Trophoblast cell (in vitro differentiated cells and primary cell): ENCODE data around the gene RAB41.
"Not testable (repeated sequence)": the region's sequence is repeated elsewhere in the genome, so short reads cannot be mapped to it uniquely, and the experiment has no call there.

Experiments used
- DNase-seq, 2 donors: peaks; one replicate each; pipeline ENCODE4 v3.0.0-alpha.2; 2016
- H2AFZ ChIP-seq: 2 replicates; pipeline ENCODE4 v1.6.1; 2013; ENCODE audit warnings: low read length, moderate library complexity, mild to moderate bottlenecking; ENCODE audit not compliant: insufficient read depth, poor library complexity
- H2AK5ac ChIP-seq: 2 replicates; pipeline ENCODE4 v1.6.1; 2013; ENCODE audit warnings: mild to moderate bottlenecking, low read length
- H2BK120ac ChIP-seq: 2 replicates; pipeline ENCODE4 v1.6.1; 2013; ENCODE audit warnings: low read length, mild to moderate bottlenecking, moderate library complexity; ENCODE audit not compliant: insufficient read depth, poor library complexity
- H2BK12ac ChIP-seq: 2 replicates; pipeline ENCODE4 v1.6.1; 2013; ENCODE audit warnings: mild to moderate bottlenecking, low read length, moderate library complexity
- H2BK5ac ChIP-seq: 2 replicates; pipeline ENCODE4 v1.6.1; 2013; ENCODE audit warnings: low read length, low read depth, moderate library complexity, mild to moderate bottlenecking; ENCODE audit not compliant: poor library complexity
- H3K14ac ChIP-seq: 2 replicates; pipeline ENCODE4 v1.6.1; 2013; ENCODE audit warnings: mild to moderate bottlenecking, low read length
- H3K18ac ChIP-seq: 2 replicates; pipeline ENCODE4 v1.6.1; 2013; ENCODE audit warnings: mild to moderate bottlenecking, low read length
- H3K23ac ChIP-seq: 2 replicates; pipeline ENCODE4 v1.6.1; 2013; ENCODE audit warnings: low read length
- H3K27ac ChIP-seq: 2 replicates; pipeline ENCODE4 v1.5.1; 2013; ENCODE audit warnings: low read depth, mild to moderate bottlenecking, inconsistent platforms, low read length, moderate library complexity
- H3K27me3 ChIP-seq: 2 replicates; pipeline ENCODE4 v1.6.1; 2013; ENCODE audit warnings: inconsistent platforms, mild to moderate bottlenecking, low read length, moderate library complexity; ENCODE audit not compliant: insufficient read depth
- H3K36me3 ChIP-seq, 2 experiments: 1 replicate in 1 of 2; 2 replicates in 1 of 2; pipeline ENCODE4 v1.6.1; 2013; ENCODE audit warnings: low read length in 2 of 2, mild to moderate bottlenecking in 2 of 2, moderate library complexity in 1 of 2; ENCODE audit not compliant: insufficient read depth in 2 of 2, control insufficient read depth in 1 of 2
- H3K4ac ChIP-seq: 2 replicates; pipeline ENCODE4 v1.6.1; 2013; ENCODE audit warnings: low read depth, mild to moderate bottlenecking, low read length, moderate library complexity
- H3K4me1 ChIP-seq, 2 experiments: 1 replicate in 1 of 2; 2 replicates in 1 of 2; pipeline ENCODE4 v1.6.1; 2013; ENCODE audit warnings: low read length in 2 of 2, mild to moderate bottlenecking in 2 of 2, moderate library complexity in 1 of 2; ENCODE audit not compliant: insufficient read depth in 2 of 2, control insufficient read depth in 1 of 2
- H3K4me2 ChIP-seq: 2 replicates; pipeline ENCODE4 v1.6.1; 2013; ENCODE audit warnings: inconsistent platforms, mild to moderate bottlenecking, low read length, moderate library complexity
- H3K4me3 ChIP-seq: 2 replicates; pipeline ENCODE4 v1.5.1; 2013; ENCODE audit warnings: mild to moderate bottlenecking, low read depth, low read length, inconsistent platforms
- H3K79me1 ChIP-seq: one replicate; pipeline ENCODE4 v1.6.1; 2013; ENCODE audit warnings: low read length
- H3K79me2 ChIP-seq: 2 replicates; pipeline ENCODE4 v1.6.1; 2013; ENCODE audit warnings: low read length, mild to moderate bottlenecking; ENCODE audit not compliant: control insufficient read depth, insufficient read depth, poor library complexity
- H3K9ac ChIP-seq: 2 replicates; pipeline ENCODE4 v1.6.1; 2013; ENCODE audit warnings: mild to moderate bottlenecking, low read length
- H3K9me3 ChIP-seq: 2 replicates; pipeline ENCODE4 v1.6.1; 2013; ENCODE audit warnings: low read depth, mild to moderate bottlenecking, control low read depth, inconsistent platforms, low read length; ENCODE audit not compliant: insufficient read depth
- H4K12ac ChIP-seq: 2 replicates; pipeline ENCODE4 v1.6.1; 2013; ENCODE audit warnings: low read depth, mild to moderate bottlenecking, low read length, moderate library complexity
- H4K8ac ChIP-seq: 2 replicates; pipeline ENCODE4 v1.6.1; 2013; ENCODE audit warnings: low read depth, mild to moderate bottlenecking, low read length, moderate library complexity
- H4K91ac ChIP-seq: one replicate; pipeline ENCODE4 v1.6.1; 2013; ENCODE audit warnings: low read depth, mild to moderate bottlenecking, low read length, moderate library complexity
- WGBS: extraction: QIAGEN DNeasy Blood & Tissue Kit; methylation state at CpG from one replicate; pipeline ENCODE4 v1.1.7; 2013; ENCODE audit warnings: missing lambda C conversion rate; ENCODE audit not compliant: insufficient read length, insufficient coverage; ENCODE audit errors: extremely low coverage; 5-methylcytosine and 5-hydroxymethylcytosine counted together

RAB41 gene

GRCh38 chrX:70268034-70268433 is 13.9 kb upstream of the RAB41 start, which contains the start of gene ARR3:
TSS of gene ARR3 (plus strand) at chrX:70268334. CDS start at chrX:70269386, 1,052 bp downstream.
- H3K79me1 ChIP-seq = no peaks in the 10 kb centered on the region
- H4K8ac ChIP-seq = no peak within 1 kb of the TSS
- H3K23ac ChIP-seq = no peak within 1 kb of the TSS

GRCh38 chrX:70274029-70274428 is 7.9 kb upstream of the RAB41 start:
- not testable (repeated sequence) for DNase-seq, H3K27ac ChIP-seq, H3K4ac ChIP-seq, H3K36me3 ChIP-seq, H4K12ac ChIP-seq, H3K79me2 ChIP-seq, H3K9ac ChIP-seq, H4K8ac ChIP-seq, H3K18ac ChIP-seq, H3K4me3 ChIP-seq, H3K9me3 ChIP-seq, H2AK5ac ChIP-seq, H3K23ac ChIP-seq, H2BK5ac ChIP-seq, H3K4me2 ChIP-seq, H2BK12ac ChIP-seq, H3K27me3 ChIP-seq, H4K91ac ChIP-seq, H2BK120ac ChIP-seq, H3K79me1 ChIP-seq, H3K4me1 ChIP-seq, H2AFZ ChIP-seq, H3K14ac ChIP-seq
- WGBS = no CpG with 5 or more reads among the region's 7 CpGs

More at GRCh38 chrX:70268034-70268433, 13.9 kb upstream of the RAB41 start, which contains the start of gene ARR3:
- no peak within 1 kb of the TSS for H2BK120ac ChIP-seq
- no peak within 1 kb of the TSS for H3K4me3 ChIP-seq
- H3K27me3 ChIP-seq = no peaks in the 10 kb centered on the region
- H4K91ac ChIP-seq = no peak within 1 kb of the TSS
- no peak for DNase-seq
- H3K4me2 ChIP-seq = no peak within 1 kb of the TSS
- no peak within 1 kb of the TSS for H3K18ac ChIP-seq
- H3K36me3 ChIP-seq = no peaks in the 10 kb centered on the region
- H2BK12ac ChIP-seq = no peak within 1 kb of the TSS
- H3K4ac ChIP-seq = no peak within 1 kb of the TSS
- H2AFZ ChIP-seq = no peak within 1 kb of the TSS
- no peak within 1 kb of the TSS for H2AK5ac ChIP-seq
- no peaks in the 10 kb centered on the region for H3K4me1 ChIP-seq
- no peak within 1 kb of the TSS for H3K14ac ChIP-seq
- H2BK5ac ChIP-seq = no peak within 1 kb of the TSS
- H3K79me2 ChIP-seq = no peaks in the 10 kb centered on the region
- H3K9ac ChIP-seq = no peak within 1 kb of the TSS
- H4K12ac ChIP-seq = no peak within 1 kb of the TSS
- H3K9me3 ChIP-seq = no peaks in the 10 kb centered on the region
- H3K27ac ChIP-seq = no peak within 1 kb of the TSS

- no peak overlapping the region for H3K4ac ChIP-seq
- H3K4me1 ChIP-seq = no peaks in the 10 kb centered on the region
- no peak overlapping the region for H2BK5ac ChIP-seq
- H2BK120ac ChIP-seq = no peak overlapping the region
- no peaks in the 10 kb centered on the region for H3K36me3 ChIP-seq
- H3K23ac ChIP-seq = no peak overlapping the region
- no peak overlapping the region for H3K14ac ChIP-seq
- H3K4me3 ChIP-seq = no peak overlapping the region
- H3K18ac ChIP-seq = no peak overlapping the region
- no peak overlapping the region for H2AK5ac ChIP-seq
- H3K27ac ChIP-seq = no peak overlapping the region
- H4K12ac ChIP-seq = no peak overlapping the region
- H3K9me3 ChIP-seq = no peaks in the 10 kb centered on the region
- H2BK12ac ChIP-seq = no peak overlapping the region
- no peak overlapping the region for H2AFZ ChIP-seq
- H3K79me2 ChIP-seq = no peaks in the 10 kb centered on the region
- no peaks in the 10 kb centered on the region for H3K27me3 ChIP-seq
- no CpG with 5 or more reads among the region's 3 CpGs for WGBS
- H4K8ac ChIP-seq = no peak overlapping the region
- no peak overlapping the region for H3K4me2 ChIP-seq
- no peak for DNase-seq
- no peak overlapping the region for H3K9ac ChIP-seq
- H3K79me1 ChIP-seq = no peaks in the 10 kb centered on the region
- H4K91ac ChIP-seq = no peak overlapping the region
Measured at GRCh38 chrX:70279081-70279480, 2.9 kb upstream of the RAB41 start.

GRCh38 chrX:70280573-70280972 is 1.4 kb upstream of the RAB41 start:
- no CpG with 5 or more reads among the region's 3 CpGs for WGBS
- no peak overlapping the region for H3K9ac ChIP-seq
- no peak overlapping the region for H2BK5ac ChIP-seq
- H4K91ac ChIP-seq = no peak overlapping the region
- DNase-seq = no peak
- no peak overlapping the region for H3K27ac ChIP-seq
- no peaks in the 10 kb centered on the region for H3K4me1 ChIP-seq
- no peak overlapping the region for H2BK12ac ChIP-seq
- H3K79me1 ChIP-seq = no peaks in the 10 kb centered on the region
- H2AFZ ChIP-seq = no peak overlapping the region
- no peak overlapping the region for H4K8ac ChIP-seq
- no peak overlapping the region for H3K4ac ChIP-seq
- no peak overlapping the region for H4K12ac ChIP-seq
- H3K18ac ChIP-seq = no peak overlapping the region
- no peak overlapping the region for H3K23ac ChIP-seq
- H3K36me3 ChIP-seq = no peaks in the 10 kb centered on the region
- H3K27me3 ChIP-seq = no peaks in the 10 kb centered on the region
- H3K9me3 ChIP-seq = no peaks in the 10 kb centered on the region
- no peak overlapping the region for H3K14ac ChIP-seq
- H3K79me2 ChIP-seq = no peaks in the 10 kb centered on the region
- no peak overlapping the region for H2BK120ac ChIP-seq
- no peak overlapping the region for H3K4me2 ChIP-seq
- H3K4me3 ChIP-seq = no peak overlapping the region
- no peak overlapping the region for H2AK5ac ChIP-seq
